Body of pancreas (tissue), 4 donors: ENCODE measurements around the gene BAG3. TPM values are rescaled to one million over a fixed set of nuclear protein-coding genes. Genes with fewer than 3 reads are reported as not detected.
"Not testable (repeated sequence)": the region's sequence is repeated elsewhere in the genome, so short reads cannot be mapped to it uniquely, and the experiment has no call there.

ENCODE experiments used
- ATAC-seq: fragments of 150-250 bp; one replicate; pipeline ENCODE4 v1.9.1; 2016
- DNase-seq, 4 donors: peaks; one replicate each; pipeline ENCODE4 v3.0.0-alpha.2; 2019
- H3K27ac ChIP-seq, 4 donors: fragments of 200-600 bp; sonication (generic); 1 replicate in 3 of 4; 2 replicates in 1 of 4; pipeline versions ENCODE4 v1.5.1 to v1.6.1; 2016 to 2019; ENCODE audit warnings: mild to moderate bottlenecking in 1 of 4, mixed read lengths in 1 of 4, moderate library complexity in 1 of 4
- H3K27me3 ChIP-seq, 2 donors: fragments of 200-600 bp; sonication (generic); one replicate each; pipeline ENCODE4 v1.6.0; 2016; ENCODE audit warnings: mild to moderate bottlenecking in 1 of 2
- H3K36me3 ChIP-seq, 2 donors: fragments of 200-600 bp; sonication (generic); replicated peaks in 1 of 2; 2 replicates each; pipeline ENCODE4 v1.5.1; 2016; ENCODE audit warnings: low read depth in 2 of 2; ENCODE audit not compliant: insufficient read depth in 1 of 2
- H3K4me1 ChIP-seq: fragments of 200-600 bp; sonication (generic); one replicate; pipeline ENCODE4 v1.6.0; 2016
- H3K4me3 ChIP-seq, 2 donors: fragments of 200-600 bp; sonication (generic); 1 replicate in 1 of 2; 2 replicates in 1 of 2; pipeline ENCODE4 v1.5.1; 2016 to 2019
- H3K9me3 ChIP-seq, 3 donors: fragments of 200-600 bp; sonication (generic); 1 replicate in 2 of 3; 2 replicates in 1 of 3; pipeline ENCODE4 v1.5.1; 2016
- POLR2A ChIP-seq, 3 donors: fragments of 450-650 bp; IDR thresholded peaks; one replicate each; pipeline ENCODE4 v1.6.1; 2016; ENCODE audit warnings: antibody characterized with exemption in 3 of 3, mild to moderate bottlenecking in 2 of 3
- WGBS, 2 donors: methylation state at CpG; one replicate each; pipeline ENCODE4 v1.1.5; 2017; 5-methylcytosine and 5-hydroxymethylcytosine counted together
- intact Hi-C: fragments of 100-400 bp; cut with DNase I; formaldehyde crosslinking; loops from one replicate; pipeline ENCODE4 v1.15.1; 2023
- total RNA-seq, 2 donors: library from RNA; depleted of rRNA; stranded (reverse); fragments of >200 nt; gene quantifications; one replicate each; pipeline ENCODE4 v1.1.0, GENCODE V29; 2016
- TF ChIP-seq, protein P1 (sequence below), 7 experiments: fragments of 450-650 bp in 4 of 7; fragments of 200-600 bp in 3 of 7; sonication (generic) in 3 of 7; IDR thresholded peaks; one replicate each; pipeline ENCODE4 v1.5.1; 2016 to 2019; ENCODE audit warnings: antibody characterized with exemption in 7 of 7

Gene BAG3
- total RNA-seq, 2 donors from 2014 or later: 11.9 to 17.5 TPM

DNA sequence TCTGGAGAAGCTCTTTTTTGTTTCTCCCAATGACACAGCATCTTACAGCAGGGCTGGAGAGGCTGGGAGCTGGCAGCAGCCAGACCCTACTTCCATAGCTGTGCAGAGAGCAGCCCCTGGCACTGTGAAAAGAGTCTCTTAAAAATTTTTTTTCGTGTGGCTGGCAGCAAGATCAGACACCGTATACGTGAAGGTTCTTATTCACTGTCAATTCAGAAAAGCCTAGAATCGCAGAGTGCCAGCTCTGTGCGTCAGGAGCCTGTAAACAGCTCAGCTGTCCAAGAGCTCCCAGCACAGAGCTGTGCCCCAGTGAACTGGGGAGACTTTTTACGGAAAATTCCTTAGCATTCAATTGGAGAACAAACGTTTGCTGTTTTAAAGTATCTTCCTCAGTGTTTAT is 6.5 kb downstream of the BAG3 start:
- Histone ChIP-seq H3K4me3 (no peak overlapping the region), H3K27ac (peak overlapping the region in 2 of 4 donors; percentile 14 to 70), H3K27me3 (no peaks in the 10 kb centered on the region), H3K36me3 (no peaks in the 10 kb centered on the region), H3K4me1 (peaks cover 80% of the 10 kb centered on the region), H3K9me3 (no peaks in the 10 kb centered on the region)
- TF ChIP-seq, protein P1, sequence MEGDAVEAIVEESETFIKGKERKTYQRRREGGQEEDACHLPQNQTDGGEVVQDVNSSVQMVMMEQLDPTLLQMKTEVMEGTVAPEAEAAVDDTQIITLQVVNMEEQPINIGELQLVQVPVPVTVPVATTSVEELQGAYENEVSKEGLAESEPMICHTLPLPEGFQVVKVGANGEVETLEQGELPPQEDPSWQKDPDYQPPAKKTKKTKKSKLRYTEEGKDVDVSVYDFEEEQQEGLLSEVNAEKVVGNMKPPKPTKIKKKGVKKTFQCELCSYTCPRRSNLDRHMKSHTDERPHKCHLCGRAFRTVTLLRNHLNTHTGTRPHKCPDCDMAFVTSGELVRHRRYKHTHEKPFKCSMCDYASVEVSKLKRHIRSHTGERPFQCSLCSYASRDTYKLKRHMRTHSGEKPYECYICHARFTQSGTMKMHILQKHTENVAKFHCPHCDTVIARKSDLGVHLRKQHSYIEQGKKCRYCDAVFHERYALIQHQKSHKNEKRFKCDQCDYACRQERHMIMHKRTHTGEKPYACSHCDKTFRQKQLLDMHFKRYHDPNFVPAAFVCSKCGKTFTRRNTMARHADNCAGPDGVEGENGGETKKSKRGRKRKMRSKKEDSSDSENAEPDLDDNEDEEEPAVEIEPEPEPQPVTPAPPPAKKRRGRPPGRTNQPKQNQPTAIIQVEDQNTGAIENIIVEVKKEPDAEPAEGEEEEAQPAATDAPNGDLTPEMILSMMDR (IDR thresholded peaks at IDR 0.05): no peak
- TF ChIP-seq POLR2A (IDR thresholded peaks at IDR 0.05): no peak
- WGBS, 2 donors: 42 to 48% methylated on average over 7 of the region's 7 CpGs
- intact Hi-C loops: no loop called here
- no peak for DNase-seq
- no peak for ATAC-seq

DNA sequence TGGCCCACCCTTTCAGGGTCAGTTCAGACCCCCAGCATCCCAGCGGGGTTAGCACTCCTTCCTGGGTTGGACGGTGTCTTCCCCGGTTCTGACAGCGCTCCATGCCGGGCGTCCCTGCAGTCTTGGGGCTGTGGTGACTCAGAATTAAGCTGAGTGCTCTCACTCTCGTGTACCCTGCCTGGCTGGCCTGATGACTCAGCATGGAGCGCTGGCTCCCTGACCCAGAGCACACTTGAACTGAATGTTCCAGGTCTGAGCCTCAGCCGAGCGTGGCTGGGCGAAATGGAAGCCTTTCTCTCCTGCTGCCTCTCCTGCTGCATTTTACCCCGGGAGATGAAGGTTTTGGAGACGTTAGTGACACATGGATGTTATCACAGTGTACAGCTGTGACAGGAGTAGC is 7.1 kb downstream of the BAG3 start:
- TF ChIP-seq POLR2A (IDR thresholded peaks at IDR 0.05): peak in 2 of 3 donors; percentile 11 to 18
- TF ChIP-seq, protein P1 (IDR thresholded peaks at IDR 0.05): no peak
- Histone ChIP-seq H3K27ac (peak overlapping the region in 3 of 4 donors; percentile 52 to 70 (median 59)), H3K4me1 (peaks cover 76% of the 10 kb centered on the region), H3K4me3 (no peak overlapping the region), H3K9me3 (no peaks in the 10 kb centered on the region), H3K36me3 (no peaks in the 10 kb centered on the region), H3K27me3 (no peaks in the 10 kb centered on the region)
- intact Hi-C loops: no loop called here
- DNase-seq (peak; percentile 74 to 86 (median 80)), ATAC-seq (peak; percentile 93)
- 48% methylated on average over 6 to 13 of the region's 13 CpGs for WGBS, 2 donors

DNA sequence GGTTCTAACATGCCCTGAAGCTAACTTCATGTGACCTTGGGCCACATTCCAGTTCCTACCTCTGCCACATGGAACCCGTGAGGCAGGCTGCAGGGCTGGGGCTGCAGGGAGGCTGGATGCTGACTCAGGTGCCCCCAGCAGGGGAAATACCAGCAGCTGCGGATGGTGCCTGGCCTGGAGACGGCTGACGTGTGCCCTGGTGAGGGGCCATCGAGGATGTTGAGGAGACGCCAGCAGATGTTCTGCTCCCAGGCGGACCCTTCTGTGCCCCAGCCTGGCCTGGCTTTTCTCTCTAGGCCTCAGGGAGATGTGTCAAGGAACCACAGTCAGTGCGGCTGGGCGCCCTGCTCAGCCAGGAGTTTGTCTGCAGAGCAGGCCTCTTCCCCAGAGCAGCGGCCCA is 8.8 kb downstream of the BAG3 start:
- Histone ChIP-seq H3K36me3 (no peaks in the 10 kb centered on the region), H3K4me1 (peaks cover 59% of the 10 kb centered on the region), H3K27me3 (no peaks in the 10 kb centered on the region), H3K27ac (peak overlapping the region in 1 of 4 donors; percentile 70), H3K9me3 (no peaks in the 10 kb centered on the region), H3K4me3 (no peak overlapping the region)
- intact Hi-C loops: no loop called here
- 86 to 96% methylated on average over 8 to 10 of the region's 10 CpGs for WGBS, 2 donors
- DNase-seq (peak in 3 of 4 donors; percentile 23 to 40 (median 33)), ATAC-seq (no peak)
- no peak for TF ChIP-seq POLR2A (IDR thresholded peaks at IDR 0.05)
- TF ChIP-seq, protein P1 (IDR thresholded peaks at IDR 0.05): no peak

DNA sequence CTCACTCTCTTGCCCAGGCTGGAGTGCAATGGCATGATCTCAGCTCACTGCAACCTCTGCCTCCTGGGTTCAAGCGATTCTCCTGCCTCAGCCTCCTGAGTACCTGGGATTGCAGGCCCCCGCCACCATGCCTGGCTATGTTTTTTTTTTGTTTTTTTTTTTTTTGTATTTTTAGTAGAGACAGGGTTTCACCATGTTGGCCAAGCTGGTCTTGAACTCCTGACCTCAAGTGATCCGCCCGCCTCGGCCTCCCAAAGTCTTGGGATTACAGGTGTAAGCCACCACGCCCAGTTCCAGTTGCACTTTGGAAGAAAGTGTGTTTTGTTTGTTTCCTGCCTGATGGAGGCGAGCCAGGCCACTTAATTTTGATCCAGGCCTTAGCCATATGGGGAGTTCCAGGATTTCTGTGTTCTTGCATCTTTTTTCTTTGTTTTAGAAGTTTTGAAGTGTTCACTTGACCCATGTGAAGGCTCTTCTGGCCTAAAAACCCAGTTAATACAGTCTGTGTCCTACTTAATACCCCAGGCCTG is 11.0 kb downstream of the BAG3 start:
- ATAC-seq, DNase-seq, H3K27me3 ChIP-seq, intact Hi-C loops, H3K4me3 ChIP-seq, H3K27ac ChIP-seq, H3K9me3 ChIP-seq, H3K36me3 ChIP-seq: not testable (repeated sequence)
- WGBS, 2 donors: 92 to 96% methylated on average over 7 of the region's 7 CpGs
- peaks cover 54% of the 10 kb centered on the region for H3K4me1 ChIP-seq

DNA sequence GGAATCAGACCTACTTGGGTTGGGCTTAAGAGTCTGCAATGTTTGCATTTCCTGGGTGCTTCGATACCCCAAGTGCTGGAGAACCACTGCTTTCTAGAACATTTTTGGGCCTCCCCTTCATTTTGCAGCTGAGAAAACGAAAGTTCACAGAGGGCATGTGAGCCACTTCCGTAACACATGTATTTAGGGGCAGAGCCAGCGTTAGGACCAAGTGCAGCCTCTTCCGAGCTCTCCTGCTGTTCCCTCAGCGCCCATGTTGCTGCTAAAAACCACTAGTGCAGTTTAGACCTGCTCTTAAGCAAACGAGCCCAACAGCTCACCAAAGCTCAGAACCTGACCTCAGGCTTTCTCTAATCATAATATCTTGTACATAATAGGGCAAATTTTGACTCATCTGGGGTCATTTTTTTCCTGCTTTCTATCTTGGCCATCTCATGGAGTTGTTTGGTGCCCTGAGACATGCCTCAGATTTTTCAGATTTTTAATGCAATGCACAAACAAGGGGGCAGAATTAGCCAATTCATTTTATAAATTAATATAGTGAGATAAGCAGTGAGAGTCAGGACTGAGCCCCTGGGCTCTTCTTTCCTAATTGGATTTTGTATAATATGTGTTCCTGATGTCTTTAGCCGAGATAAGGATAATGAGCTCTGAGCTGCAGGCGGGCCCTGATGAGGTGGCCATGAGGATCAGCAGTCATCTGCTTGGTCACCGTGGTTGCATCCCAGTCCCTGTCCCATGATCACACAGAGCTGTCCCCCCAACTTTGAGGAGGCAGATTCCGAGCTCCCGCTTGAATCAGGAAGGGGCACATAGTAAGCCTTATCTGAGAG is 12.9 kb downstream of the BAG3 start:
- ATAC-seq: no peak
- Histone ChIP-seq H3K4me3 (no peak overlapping the region), H3K4me1 (peaks cover 54% of the 10 kb centered on the region), H3K36me3 (no peaks in the 10 kb centered on the region), H3K9me3 (no peaks in the 10 kb centered on the region), H3K27me3 (no peaks in the 10 kb centered on the region), H3K27ac (no peak overlapping the region)
- 84 to 87% methylated on average over 12 of the region's 12 CpGs for WGBS, 2 donors
- no peak for DNase-seq
- intact Hi-C loops: no loop called here
- TF ChIP-seq POLR2A (IDR thresholded peaks at IDR 0.05): no peak
- TF ChIP-seq, protein P1 (IDR thresholded peaks at IDR 0.05): no peak
